Hematopoietic multipotent progenitor cell (in vitro differentiated cells): ENCODE data around the gene PRKCB. TPM values are rescaled to one million over a fixed set of nuclear protein-coding genes. Genes with fewer than 3 reads are reported as not detected.

Source experiments
- DNase-seq, 3 donors: peaks; one replicate each; pipeline ENCODE4 v3.0.0-alpha.2; 2011 to 2015; ENCODE audit warnings: low read depth in 2 of 3, low spot score in 2 of 3
- total RNA-seq: library from RNA; depleted of rRNA; stranded (reverse); fragments of >200 nt; gene quantifications from one replicate; pipeline ENCODE4 v1.2.3, GENCODE V29; 2012

PRKCB gene
- total RNA-seq, 1 donor: 71.6 TPM

GRCh38 chr16:23960081-23960885 lies 124.5 kb downstream of the PRKCB start:
- DNase-seq: peak in 1 of 3 donors; percentile 15

DNA sequence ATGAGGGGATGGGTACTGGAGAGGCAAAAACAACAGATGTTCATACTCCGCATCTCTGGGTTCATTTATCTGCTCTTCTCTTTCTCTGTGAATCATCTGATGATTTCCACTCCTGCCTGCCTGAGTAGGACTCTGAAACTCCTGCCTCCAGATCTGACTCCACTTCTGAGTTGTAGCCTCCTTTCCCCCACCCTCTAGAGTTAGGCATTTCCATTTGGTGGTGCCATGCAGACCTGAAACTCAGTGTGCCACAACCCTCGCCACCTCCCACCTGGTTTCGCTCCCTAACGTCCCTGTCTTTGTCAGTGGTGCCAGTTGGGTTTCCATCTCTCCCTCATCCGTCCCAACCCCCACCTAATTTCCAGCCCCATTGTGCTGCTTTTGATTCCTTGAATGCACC lies 126.2 kb downstream of the PRKCB start:
- DNase-seq: no peak

GRCh38 chr16:23964136-23964535 lies 128.4 kb downstream of the PRKCB start:
- no peak for DNase-seq

- DNase-seq: no peak
Measured at GRCh38 chr16:23965137-23965733, 129.5 kb downstream of the PRKCB start.

GRCh38 chr16:23966597-23967394 lies 131.0 kb downstream of the PRKCB start:
- peak in 2 of 3 donors; percentile 60 to 71 for DNase-seq

DNA sequence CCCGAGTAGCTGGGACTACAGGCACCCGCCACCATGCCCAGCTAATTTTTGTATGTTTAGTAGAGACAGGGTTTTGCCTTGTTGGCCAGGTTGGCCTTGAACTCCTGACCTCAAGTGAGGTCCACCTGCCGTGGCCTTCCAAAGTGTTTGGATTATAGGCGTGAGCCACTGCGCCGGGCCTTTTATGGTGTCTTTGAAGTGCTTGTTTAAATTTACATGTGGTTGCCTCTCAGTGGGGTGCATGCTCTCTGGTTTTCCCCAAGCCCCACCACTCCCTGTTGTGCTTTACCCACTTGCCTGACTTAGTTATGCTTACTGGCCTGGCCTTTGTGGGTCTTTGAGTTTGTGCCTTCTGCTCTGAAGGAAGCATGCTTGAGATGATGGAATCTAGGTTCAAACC lies 132.0 kb downstream of the PRKCB start:
- DNase-seq: no peak

GRCh38 chr16:23968176-23968575 lies 132.4 kb downstream of the PRKCB start:
- no peak for DNase-seq

DNA sequence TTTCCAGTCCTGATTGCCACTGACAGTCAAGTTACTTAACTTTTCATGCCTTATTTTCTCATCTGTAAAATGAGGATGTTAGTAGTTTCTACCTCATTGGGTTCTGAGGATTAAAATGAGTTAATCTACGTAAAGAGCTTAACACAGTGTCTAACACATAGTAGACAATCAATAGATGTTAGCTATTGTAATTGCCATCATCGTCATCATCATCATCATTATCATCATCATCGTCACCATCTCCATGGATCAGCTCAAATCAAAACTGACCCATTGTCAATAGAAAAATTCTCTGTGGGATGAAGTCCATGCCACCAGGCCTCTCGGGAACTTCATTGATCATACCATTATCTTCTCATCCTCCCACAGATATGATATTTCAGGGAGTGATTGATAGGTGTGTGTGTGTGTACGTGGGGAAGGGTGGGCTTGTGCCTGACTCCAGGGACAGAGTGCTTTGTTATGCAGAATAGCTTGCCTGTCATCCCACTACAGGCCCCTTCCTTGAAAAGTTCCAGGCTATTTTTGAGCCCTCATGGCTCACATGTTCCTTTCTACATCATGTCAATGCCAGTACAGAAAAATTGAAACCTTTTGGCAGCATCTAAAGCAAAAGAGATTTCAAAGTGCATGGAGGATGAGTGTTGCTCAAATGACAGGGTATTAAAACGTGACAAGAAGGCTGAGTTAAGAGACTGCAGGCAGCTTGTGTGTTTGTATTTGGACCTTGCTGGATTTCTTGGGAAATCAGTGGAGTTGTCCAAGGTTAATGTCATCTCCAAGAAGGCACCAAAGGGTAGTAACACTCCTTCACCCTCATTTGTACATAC lies 133.9 kb downstream of the PRKCB start:
- no peak for DNase-seq

- DNase-seq: no peak
Measured at GRCh38 chr16:23974223-23974622, 138.4 kb downstream of the PRKCB start.

GRCh38 chr16:23975293-23975692 lies 139.5 kb downstream of the PRKCB start:
- no peak for DNase-seq

DNA sequence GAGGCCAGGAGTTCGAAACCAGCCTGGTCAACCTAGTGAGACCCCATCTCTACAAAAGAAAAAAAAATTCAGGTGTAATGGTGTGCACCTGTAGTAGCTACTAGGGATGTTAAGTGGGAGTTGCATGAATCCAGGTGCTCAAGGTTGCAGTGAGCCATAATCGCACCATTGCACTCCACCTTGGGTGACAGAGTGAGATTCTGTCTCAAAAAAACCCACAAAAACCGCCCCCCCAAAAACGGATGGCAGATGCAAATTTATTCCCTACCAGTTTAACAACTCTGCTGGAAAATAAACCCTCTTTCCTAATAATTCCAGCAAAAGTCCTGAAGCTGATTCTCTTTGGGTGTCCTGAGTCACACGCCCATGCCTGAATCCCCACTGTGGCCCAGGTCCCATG lies 140.3 kb downstream of the PRKCB start:
- no peak for DNase-seq

DNA sequence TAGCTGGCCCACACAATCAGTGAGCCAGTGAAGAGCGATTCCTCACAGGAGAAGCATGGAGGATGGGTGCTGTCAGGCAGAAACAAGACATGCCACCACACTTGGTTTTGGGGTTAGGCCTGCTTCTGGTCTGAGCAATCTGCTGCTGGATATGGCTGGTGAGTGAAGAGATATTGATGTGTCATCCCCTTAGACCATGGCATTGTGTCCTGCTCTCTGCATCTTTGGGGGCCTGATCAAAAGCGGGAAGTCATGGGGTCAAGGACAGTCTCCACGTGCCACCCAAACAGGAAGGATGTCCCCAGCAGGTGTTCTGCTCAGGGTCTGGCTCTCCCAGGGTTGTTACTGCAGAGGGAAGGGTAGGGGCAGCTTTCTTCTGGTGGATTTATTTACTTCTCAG lies 140.7 kb downstream of the PRKCB start:
- DNase-seq: peak in 2 of 3 donors; percentile 49 to 84

DNA sequence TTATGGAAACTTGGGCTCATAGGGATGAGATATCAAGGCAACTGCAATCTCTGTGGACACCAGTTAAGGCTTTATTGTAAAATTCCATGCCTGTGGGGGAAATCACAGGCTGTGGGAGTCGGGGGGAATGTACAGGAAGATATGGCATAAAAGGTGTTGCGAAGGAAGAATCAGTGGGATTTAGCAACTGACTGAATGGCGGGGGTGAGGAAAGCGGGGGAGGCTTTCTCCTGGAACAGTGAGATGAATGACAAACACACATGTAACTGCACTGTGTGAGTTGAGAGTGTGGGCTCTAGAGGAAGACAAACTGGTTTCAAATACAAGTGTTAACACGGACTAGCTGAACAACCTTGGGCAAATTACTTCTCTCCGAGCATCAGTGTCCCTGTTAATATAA lies 143.7 kb downstream of the PRKCB start:
- DNase-seq: no peak

- no peak for DNase-seq
Measured at GRCh38 chr16:23979982-23980381, 144.2 kb downstream of the PRKCB start.

DNA sequence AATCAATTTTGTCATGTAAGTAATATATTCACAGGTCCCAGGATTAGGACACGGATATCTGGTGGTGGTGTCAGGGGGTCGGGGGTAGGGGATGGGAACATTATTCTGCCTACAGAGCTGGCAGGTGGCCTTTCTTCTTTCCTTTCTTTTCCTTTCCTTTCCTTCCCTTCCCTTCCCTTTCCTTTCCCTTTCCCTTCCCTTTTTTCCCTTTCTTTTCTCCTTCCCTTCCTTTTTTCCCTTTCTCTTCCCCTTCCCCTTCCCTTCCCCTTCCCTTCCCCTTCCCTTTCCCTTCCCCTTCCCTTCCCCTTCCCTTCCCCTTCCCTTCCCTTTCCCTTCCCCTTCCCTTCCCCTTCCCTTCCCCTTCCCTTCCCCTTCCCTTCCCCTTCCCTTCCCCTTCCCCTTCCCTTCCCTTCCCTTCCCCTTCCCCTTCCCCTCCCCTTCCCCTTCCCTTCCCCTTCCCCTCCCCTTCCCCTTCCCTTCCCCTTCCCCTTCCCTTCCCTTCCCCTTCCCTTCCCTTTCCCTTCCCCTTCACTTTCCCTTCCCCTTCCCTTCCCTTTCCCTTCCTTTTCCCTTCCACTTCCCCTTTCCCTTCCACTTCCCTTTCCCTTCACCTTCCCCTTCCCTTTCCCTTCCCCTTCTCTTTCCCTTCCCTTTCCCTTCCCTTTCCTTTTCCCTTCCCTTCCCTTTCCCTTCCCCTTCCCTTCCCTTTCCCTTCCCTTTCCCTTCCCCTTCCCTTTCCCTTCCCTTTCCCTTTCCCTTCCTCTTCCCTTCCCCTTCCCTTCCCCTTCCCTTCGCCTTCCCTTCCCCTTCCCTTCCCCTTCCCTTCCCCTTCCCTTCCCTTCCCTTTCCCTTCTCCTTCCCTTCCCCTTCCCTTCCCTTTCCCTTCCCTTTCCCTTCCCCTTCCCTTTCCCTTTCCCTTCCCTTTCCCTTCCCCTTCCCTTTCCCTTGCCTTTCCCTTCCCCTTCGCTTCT lies 145.9 kb downstream of the PRKCB start:
- no peak for DNase-seq

- DNase-seq: no peak
Measured at GRCh38 chr16:23986455-23986854, 150.7 kb downstream of the PRKCB start.

- no peak for DNase-seq
Measured at GRCh38 chr16:23987443-23987842, 151.7 kb downstream of the PRKCB start.

GRCh38 chr16:23990507-23990906 lies 154.7 kb downstream of the PRKCB start:
- no peak for DNase-seq

- DNase-seq: no peak
Measured at GRCh38 chr16:23991066-23991465, 155.3 kb downstream of the PRKCB start.

DNA sequence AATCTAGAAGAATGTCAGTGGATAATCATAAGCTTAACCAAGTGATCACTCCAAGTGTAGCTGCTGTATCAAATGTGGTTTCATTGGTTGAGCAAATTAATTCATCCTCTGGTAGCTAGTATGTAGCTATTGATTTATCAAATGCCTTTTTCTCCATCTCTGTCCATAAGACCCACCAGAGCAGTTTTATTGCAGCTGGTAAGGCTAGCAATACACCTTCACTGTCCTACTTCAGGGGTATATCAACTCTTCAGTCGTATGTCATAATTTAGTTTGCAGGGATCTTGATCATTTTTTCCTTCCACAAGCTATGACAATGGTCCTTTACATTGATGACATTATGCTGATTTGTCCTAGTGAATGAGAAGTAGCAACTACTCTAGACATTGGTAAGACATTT lies 158.8 kb downstream of the PRKCB start:
- no peak for DNase-seq
